ENCODE results near the gene BCL7C. TPM values are rescaled to one million over a fixed set of nuclear protein-coding genes. Genes with fewer than 3 reads are reported as not detected.
A peak's percentile ranks its signal among the peaks of the same experiment; 100 is the strongest.

The BCL7C gene
- total RNA-seq, 2 donors from 2014 or later: 64.7 to 67.6 TPM

DNA sequence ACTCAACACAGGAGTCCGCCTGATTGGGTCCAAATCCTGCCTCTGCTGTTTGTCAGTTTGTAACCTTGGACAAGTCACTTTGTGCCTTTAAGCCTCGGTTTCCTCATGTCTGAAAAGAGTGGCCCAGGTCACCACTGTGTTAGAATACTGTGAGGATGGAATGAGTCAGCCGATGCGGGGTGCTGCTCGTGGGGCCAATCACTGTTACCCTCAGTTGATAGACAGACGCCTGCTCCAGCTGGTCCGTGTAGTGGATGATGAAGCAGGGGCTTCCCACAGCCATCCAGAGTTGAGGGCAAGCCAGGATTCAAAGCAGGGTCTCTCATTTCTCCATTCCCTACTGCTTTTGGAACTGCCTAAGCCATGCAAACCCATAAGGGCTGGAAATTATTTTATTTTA, 35.3 kb upstream of the BCL7C start:
- Histone ChIP-seq H3K36me3 (ENCODE audit: control insufficient read depth, insufficient read depth, low read length) (peaks cover 45% of the 10 kb centered on the region), H3K4me1 (ENCODE audit: control insufficient read depth, insufficient read depth, low read length) (no peaks in the 10 kb centered on the region), H3K4me3 (ENCODE audit: low read length) (no peak overlapping the region), H3K9me3 (ENCODE audit: control insufficient read depth, low read length) (no peaks in the 10 kb centered on the region), H3K27me3 (ENCODE audit: control insufficient read depth, insufficient read depth, low read length, poor library complexity, severe bottlenecking) (no peaks in the 10 kb centered on the region), H3K9ac (ENCODE audit: extremely low read depth, low read length, poor library complexity, severe bottlenecking) (no peak overlapping the region), H3K27ac (ENCODE audit: low read depth, low read length) (no peak overlapping the region)
- Mint-ChIP-seq H3K9me3 (no peaks in the 10 kb centered on the region), H3K36me3 (ENCODE audit: low read depth) (peaks cover 33% of the 10 kb centered on the region), H3K4me1 (peaks cover 15% of the 10 kb centered on the region), H3K27me3 (ENCODE audit: insufficient read depth) (no peaks in the 10 kb centered on the region), H3K4me3 (no peak overlapping the region), H3K27ac (no peak overlapping the region)
- no peak for DNase-seq
- TF ChIP-seq, protein P1, sequence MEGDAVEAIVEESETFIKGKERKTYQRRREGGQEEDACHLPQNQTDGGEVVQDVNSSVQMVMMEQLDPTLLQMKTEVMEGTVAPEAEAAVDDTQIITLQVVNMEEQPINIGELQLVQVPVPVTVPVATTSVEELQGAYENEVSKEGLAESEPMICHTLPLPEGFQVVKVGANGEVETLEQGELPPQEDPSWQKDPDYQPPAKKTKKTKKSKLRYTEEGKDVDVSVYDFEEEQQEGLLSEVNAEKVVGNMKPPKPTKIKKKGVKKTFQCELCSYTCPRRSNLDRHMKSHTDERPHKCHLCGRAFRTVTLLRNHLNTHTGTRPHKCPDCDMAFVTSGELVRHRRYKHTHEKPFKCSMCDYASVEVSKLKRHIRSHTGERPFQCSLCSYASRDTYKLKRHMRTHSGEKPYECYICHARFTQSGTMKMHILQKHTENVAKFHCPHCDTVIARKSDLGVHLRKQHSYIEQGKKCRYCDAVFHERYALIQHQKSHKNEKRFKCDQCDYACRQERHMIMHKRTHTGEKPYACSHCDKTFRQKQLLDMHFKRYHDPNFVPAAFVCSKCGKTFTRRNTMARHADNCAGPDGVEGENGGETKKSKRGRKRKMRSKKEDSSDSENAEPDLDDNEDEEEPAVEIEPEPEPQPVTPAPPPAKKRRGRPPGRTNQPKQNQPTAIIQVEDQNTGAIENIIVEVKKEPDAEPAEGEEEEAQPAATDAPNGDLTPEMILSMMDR (conservative IDR thresholded peaks at IDR 0.05): no peak
- 87 to 95% methylated on average over 6 to 7 of the region's 7 CpGs for WGBS, 2 experiments (ENCODE audit: insufficient coverage in 1 of 2, insufficient read length in 1 of 2)

DNA sequence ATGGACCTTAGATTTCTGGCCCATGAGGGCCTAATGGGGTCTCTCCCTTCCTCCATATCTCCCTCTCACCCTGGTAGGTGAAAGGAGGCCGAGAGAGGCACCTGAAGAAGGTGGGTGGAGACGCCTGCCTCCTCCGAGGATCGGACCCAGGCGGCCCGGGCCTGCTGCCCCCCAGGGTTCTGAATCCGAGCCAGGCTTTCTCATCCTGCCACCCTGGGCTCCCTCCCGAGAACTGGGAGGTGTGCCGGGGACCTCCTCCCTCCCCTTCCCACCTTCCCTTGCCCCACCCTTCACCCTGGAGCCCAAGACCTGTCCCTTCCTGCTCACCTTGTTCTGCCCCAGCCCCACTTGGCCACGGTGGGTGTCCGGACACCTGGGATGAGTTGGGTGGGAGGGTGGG, 34.5 kb upstream of the BCL7C start:
- Histone ChIP-seq H3K27ac (ENCODE audit: low read depth, low read length) (no peak overlapping the region), H3K4me1 (ENCODE audit: control insufficient read depth, insufficient read depth, low read length) (no peaks in the 10 kb centered on the region), H3K9ac (ENCODE audit: extremely low read depth, low read length, poor library complexity, severe bottlenecking) (no peak overlapping the region), H3K36me3 (ENCODE audit: control insufficient read depth, insufficient read depth, low read length) (peaks cover 40% of the 10 kb centered on the region), H3K4me3 (ENCODE audit: low read length) (no peak overlapping the region), H3K9me3 (ENCODE audit: control insufficient read depth, low read length) (no peaks in the 10 kb centered on the region), H3K27me3 (ENCODE audit: control insufficient read depth, insufficient read depth, low read length, poor library complexity, severe bottlenecking) (no peaks in the 10 kb centered on the region)
- no peak for DNase-seq
- Mint-ChIP-seq H3K4me3 (no peak overlapping the region), H3K9me3 (no peaks in the 10 kb centered on the region), H3K27ac (no peak overlapping the region), H3K36me3 (ENCODE audit: low read depth) (peaks cover 33% of the 10 kb centered on the region), H3K4me1 (peaks cover 15% of the 10 kb centered on the region), H3K27me3 (ENCODE audit: insufficient read depth) (no peaks in the 10 kb centered on the region)
- TF ChIP-seq, protein P1 (conservative IDR thresholded peaks at IDR 0.05): no peak
- WGBS, 2 experiments (ENCODE audit: insufficient coverage in 1 of 2, insufficient read length in 1 of 2): 83% methylated on average over 9 of the region's 11 CpGs; no CpG with 5 or more reads in 1 of the 2 experiments

DNA sequence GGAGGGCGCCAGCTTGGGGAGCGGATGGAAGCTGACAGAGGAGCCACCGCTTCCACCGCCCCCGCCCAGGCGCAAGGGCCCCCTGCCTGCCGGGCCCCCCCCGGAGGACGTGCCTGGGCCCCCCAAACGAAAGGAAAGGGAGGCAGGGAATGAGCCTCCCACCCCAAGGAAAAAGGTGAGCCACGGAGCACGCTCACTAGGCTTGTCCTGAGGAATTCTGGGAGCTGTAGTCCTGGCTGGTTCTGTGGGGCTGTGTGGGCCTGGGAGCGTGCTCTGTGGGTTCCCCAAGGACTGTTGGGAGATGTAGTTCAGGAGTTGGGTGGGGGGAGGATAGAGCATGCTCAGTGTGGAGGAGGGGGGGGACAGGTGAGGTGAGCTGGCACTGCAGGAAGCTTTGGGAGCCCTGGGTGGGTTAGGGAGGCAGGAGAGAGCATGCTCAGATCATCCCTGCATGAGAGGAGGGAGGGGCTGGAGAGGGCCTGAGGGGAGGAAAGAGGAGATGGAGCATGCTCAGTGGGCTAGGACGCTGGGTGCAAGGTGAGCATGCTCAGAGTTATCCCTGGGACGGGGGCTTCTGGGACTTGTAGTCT, 34.0 kb upstream of the BCL7C start:
- Mint-ChIP-seq H3K36me3 (ENCODE audit: low read depth) (peaks cover 31% of the 10 kb centered on the region), H3K4me1 (peaks cover 15% of the 10 kb centered on the region), H3K27me3 (ENCODE audit: insufficient read depth) (no peaks in the 10 kb centered on the region), H3K4me3 (no peak overlapping the region), H3K9me3 (no peaks in the 10 kb centered on the region), H3K27ac (no peak overlapping the region)
- no peaks in the 10 kb centered on the region for H3K27me3 ChIP-seq (ENCODE audit: control insufficient read depth, insufficient read depth, low read length, poor library complexity, severe bottlenecking)
- H3K36me3 ChIP-seq (ENCODE audit: control insufficient read depth, insufficient read depth, low read length): peaks cover 40% of the 10 kb centered on the region
- no peaks in the 10 kb centered on the region for H3K4me1 ChIP-seq (ENCODE audit: control insufficient read depth, insufficient read depth, low read length)
- no peaks in the 10 kb centered on the region for H3K9me3 ChIP-seq (ENCODE audit: control insufficient read depth, low read length)
- peak; percentile 97 for DNase-seq
- TF ChIP-seq, protein P1 (conservative IDR thresholded peaks at IDR 0.05): no peak
- H3K9ac ChIP-seq (ENCODE audit: extremely low read depth, low read length, poor library complexity, severe bottlenecking): no peak overlapping the region
- H3K27ac ChIP-seq (ENCODE audit: low read depth, low read length): no peak overlapping the region
- H3K4me3 ChIP-seq (ENCODE audit: low read length): no peak overlapping the region
- 63 to 88% methylated on average over 8 to 15 of the region's 15 CpGs for WGBS, 2 experiments (ENCODE audit: insufficient coverage in 1 of 2, insufficient read length in 1 of 2)

Data from endodermal cell (in vitro differentiated cells).